ENCODE results near the gene MPG. TPM values are rescaled to one million over a fixed set of nuclear protein-coding genes. Genes with fewer than 3 reads are reported as not detected.
A peak's percentile ranks its signal among the peaks of the same experiment; 100 is the strongest.
"Not testable (repeated sequence)": the region's sequence is repeated elsewhere in the genome, so short reads cannot be mapped to it uniquely, and the experiment has no call there.

Gene MPG
- total RNA-seq, 2 experiments from 2014 or later = 58.1 to 119 TPM

DNA sequence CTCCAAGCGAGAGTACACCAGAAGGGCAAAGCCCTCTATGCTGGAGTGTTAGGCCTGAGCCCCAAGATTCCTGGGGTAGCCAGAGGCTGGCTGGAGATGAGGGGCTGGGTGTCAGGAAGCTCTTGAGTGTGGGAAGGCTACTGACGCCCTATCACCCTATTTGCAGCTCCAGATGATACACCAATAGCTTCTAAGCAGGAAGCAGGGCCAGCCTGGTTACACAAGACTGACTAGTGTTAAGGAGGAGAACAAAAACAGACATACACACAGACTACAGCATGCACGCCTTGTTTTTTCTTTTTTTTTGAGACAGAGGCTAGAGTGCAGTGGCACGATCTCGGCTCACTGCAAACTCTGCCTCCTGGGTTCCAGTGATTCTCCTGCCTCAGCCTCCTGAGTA is 40.5 kb upstream of the MPG start:
- Histone ChIP-seq H3K9me2 (ENCODE audit: insufficient read depth, low read length) (no peaks in the 10 kb centered on the region), H3K4me3 (ENCODE audit: low read depth, low read length, poor library complexity, severe bottlenecking) (no peak overlapping the region), H2AFZ (ENCODE audit: low read length) (no peak overlapping the region), H3K9me3 (ENCODE audit: low read length) (no peaks in the 10 kb centered on the region), H3K4me1 (ENCODE audit: insufficient read depth, low read length, poor library complexity, severe bottlenecking) (peaks cover 29% of the 10 kb centered on the region), H3K4me2 (ENCODE audit: low read length) (no peak overlapping the region), H3K27ac (ENCODE audit: low read depth, low read length, poor library complexity, severe bottlenecking) (no peak overlapping the region), H3K79me2 (ENCODE audit: insufficient read depth, low read depth, low read length) (peaks cover 6% of the 10 kb centered on the region; the same call in 1 of the 2 replicates), H3K36me3 (ENCODE audit: insufficient read depth, low read length) (peaks cover 79% of the 10 kb centered on the region), H4K20me1 (ENCODE audit: insufficient read depth, low read length) (no peaks in the 10 kb centered on the region)
- CTCF ChIA-PET (ENCODE audit: unreplicated experiment) = no interaction called here
- TF ChIP-seq, protein P1, sequence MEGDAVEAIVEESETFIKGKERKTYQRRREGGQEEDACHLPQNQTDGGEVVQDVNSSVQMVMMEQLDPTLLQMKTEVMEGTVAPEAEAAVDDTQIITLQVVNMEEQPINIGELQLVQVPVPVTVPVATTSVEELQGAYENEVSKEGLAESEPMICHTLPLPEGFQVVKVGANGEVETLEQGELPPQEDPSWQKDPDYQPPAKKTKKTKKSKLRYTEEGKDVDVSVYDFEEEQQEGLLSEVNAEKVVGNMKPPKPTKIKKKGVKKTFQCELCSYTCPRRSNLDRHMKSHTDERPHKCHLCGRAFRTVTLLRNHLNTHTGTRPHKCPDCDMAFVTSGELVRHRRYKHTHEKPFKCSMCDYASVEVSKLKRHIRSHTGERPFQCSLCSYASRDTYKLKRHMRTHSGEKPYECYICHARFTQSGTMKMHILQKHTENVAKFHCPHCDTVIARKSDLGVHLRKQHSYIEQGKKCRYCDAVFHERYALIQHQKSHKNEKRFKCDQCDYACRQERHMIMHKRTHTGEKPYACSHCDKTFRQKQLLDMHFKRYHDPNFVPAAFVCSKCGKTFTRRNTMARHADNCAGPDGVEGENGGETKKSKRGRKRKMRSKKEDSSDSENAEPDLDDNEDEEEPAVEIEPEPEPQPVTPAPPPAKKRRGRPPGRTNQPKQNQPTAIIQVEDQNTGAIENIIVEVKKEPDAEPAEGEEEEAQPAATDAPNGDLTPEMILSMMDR (conservative IDR thresholded peaks at IDR 0.05; ENCODE audit: low read length) = no peak
- TF ChIP-seq EZH2phosphoT487 (IDR thresholded peaks at IDR 0.05; ENCODE audit: borderline replicate concordance, low read depth, low read length) = no peak
- intact Hi-C loops (cut with micrococcal nuclease; ENCODE audit: unreplicated experiment) = no loop called here
- no peak for DNase-seq (ENCODE audit: low spot score)
- POLR2A ChIA-PET = no interaction called here
- no TSS peak for BruUV-seq (replicated peaks)

DNA sequence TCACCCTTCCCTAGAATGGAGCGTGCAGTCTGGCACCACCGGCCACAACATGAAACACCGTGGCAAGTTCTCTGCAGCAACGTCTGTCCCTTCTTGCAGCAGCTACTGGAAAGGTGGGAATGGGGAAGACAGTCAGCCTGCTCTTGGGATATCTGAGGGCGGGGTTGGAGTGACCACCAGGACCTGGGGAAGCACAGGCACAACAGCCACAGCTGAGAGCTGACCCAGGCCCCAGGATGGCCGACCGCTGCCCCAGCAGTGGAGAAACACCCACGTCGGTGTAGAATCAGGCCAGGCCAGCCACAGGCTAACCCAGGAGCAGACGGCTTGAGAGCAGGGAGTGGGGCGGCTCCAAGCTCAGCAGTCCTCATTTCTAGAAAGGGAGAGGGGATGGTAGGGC is 39.8 kb upstream of the MPG start:
- intact Hi-C loops (cut with micrococcal nuclease; ENCODE audit: unreplicated experiment); H3K79me2 ChIP-seq (ENCODE audit: insufficient read depth, low read depth, low read length); H2AFZ ChIP-seq (ENCODE audit: low read length); CTCF ChIA-PET (ENCODE audit: unreplicated experiment); H4K20me1 ChIP-seq (ENCODE audit: insufficient read depth, low read length); DNase-seq (ENCODE audit: low spot score); BruUV-seq (replicated peaks); POLR2A ChIA-PET; H3K9me3 ChIP-seq (ENCODE audit: low read length); H3K9me2 ChIP-seq (ENCODE audit: insufficient read depth, low read length); H3K4me3 ChIP-seq (ENCODE audit: low read depth, low read length, poor library complexity, severe bottlenecking): not testable (repeated sequence)
- Histone ChIP-seq H3K27ac (ENCODE audit: low read depth, low read length, poor library complexity, severe bottlenecking) (peak overlapping the region; percentile 59), H3K4me2 (ENCODE audit: low read length) (0 out of 2 replicates have a peak overlapping the region, but pooled peaks have one; percentile 70), H3K4me1 (ENCODE audit: insufficient read depth, low read length, poor library complexity, severe bottlenecking) (peaks cover 29% of the 10 kb centered on the region), H3K36me3 (ENCODE audit: insufficient read depth, low read length) (peaks cover 86% of the 10 kb centered on the region)

DNA sequence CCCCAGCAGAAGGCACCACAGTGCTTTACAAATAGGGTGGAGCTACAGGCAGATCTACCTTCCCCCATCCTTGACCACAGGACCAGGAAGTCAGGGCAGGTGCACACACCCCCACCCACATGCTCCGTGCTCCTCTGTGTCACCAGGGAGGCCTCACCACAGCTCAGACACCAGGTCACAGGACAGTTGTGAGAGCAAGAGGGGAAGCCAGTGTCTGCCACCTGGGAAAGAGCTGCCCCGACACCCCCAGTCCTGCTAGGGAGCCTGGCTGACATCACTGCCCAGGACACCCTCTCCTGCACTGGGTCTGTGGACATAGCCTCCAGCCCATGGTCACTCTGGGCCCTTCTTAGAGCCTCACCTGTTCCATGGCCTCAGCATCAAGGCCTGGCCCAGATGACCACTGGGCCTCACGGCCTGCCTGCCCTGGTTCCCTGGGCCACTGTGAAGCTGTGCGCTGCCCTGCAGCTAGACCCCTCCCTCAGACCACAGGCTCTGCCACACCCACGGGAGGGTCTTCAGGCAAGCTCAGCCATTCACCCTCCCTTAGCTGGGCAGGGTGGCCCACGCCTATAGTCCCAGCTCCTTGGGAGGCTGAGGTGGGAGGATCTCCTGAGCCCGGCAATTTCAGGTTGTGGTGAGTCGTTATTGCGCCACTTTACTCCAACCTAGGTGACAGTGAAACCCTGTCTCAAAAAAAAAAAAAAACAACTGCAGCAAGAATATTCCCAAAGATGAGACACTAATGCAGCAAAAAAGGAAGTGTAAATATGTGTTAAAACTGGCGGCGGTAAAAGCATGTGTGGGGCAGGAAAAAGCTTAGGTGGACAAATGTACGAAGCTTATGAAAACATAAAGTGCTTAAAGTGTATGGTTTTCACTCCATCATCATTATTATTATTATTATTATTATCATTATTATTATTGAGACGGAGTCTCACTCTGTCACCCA is 38.8 kb upstream of the MPG start:
- Histone ChIP-seq H2AFZ (ENCODE audit: low read length) (no peak overlapping the region), H3K36me3 (ENCODE audit: insufficient read depth, low read length) (peaks cover 87% of the 10 kb centered on the region), H3K27ac (ENCODE audit: low read depth, low read length, poor library complexity, severe bottlenecking) (peak overlapping the region; percentile 59), H3K79me2 (ENCODE audit: insufficient read depth, low read depth, low read length) (peaks cover 6% of the 10 kb centered on the region; the same call in 1 of the 2 replicates), H4K20me1 (ENCODE audit: insufficient read depth, low read length) (0 out of 2 replicates have a peak, but pooled peaks cover under 1% of the 10 kb centered on the region), H3K9me2 (ENCODE audit: insufficient read depth, low read length) (no peaks in the 10 kb centered on the region), H3K4me2 (ENCODE audit: low read length) (peak overlapping the region; percentile 70), H3K4me3 (ENCODE audit: low read depth, low read length, poor library complexity, severe bottlenecking) (peak overlapping the region; percentile 1), H3K9me3 (ENCODE audit: low read length) (no peaks in the 10 kb centered on the region), H3K4me1 (ENCODE audit: insufficient read depth, low read length, poor library complexity, severe bottlenecking) (peaks cover 29% of the 10 kb centered on the region)
- no TSS peak for BruUV-seq (replicated peaks)
- CTCF ChIA-PET (ENCODE audit: unreplicated experiment) = no interaction called here
- POLR2A ChIA-PET = interaction anchor here (1.1 kb wide), 2 partner anchors 14 to 30 kb away, joined by 5 read pairs; partner anchors contain the start of genes POLR3K and SNRNP25
- TF ChIP-seq, protein P1 (conservative IDR thresholded peaks at IDR 0.05; ENCODE audit: low read length) = no peak
- TF ChIP-seq EZH2phosphoT487 (IDR thresholded peaks at IDR 0.05; ENCODE audit: borderline replicate concordance, low read depth, low read length) = no peak
- intact Hi-C loops (cut with micrococcal nuclease; ENCODE audit: unreplicated experiment) = no loop called here
- DNase-seq (ENCODE audit: low spot score) = peak; percentile 86
